ENCODE measurements around the gene PARD6G. TPM values are rescaled to one million over a fixed set of nuclear protein-coding genes. Genes with fewer than 3 reads are reported as not detected.

The PARD6G gene
- total and polyA plus RNA-seq, 2 donors, result 4.7 to 13.6 TPM

DNA sequence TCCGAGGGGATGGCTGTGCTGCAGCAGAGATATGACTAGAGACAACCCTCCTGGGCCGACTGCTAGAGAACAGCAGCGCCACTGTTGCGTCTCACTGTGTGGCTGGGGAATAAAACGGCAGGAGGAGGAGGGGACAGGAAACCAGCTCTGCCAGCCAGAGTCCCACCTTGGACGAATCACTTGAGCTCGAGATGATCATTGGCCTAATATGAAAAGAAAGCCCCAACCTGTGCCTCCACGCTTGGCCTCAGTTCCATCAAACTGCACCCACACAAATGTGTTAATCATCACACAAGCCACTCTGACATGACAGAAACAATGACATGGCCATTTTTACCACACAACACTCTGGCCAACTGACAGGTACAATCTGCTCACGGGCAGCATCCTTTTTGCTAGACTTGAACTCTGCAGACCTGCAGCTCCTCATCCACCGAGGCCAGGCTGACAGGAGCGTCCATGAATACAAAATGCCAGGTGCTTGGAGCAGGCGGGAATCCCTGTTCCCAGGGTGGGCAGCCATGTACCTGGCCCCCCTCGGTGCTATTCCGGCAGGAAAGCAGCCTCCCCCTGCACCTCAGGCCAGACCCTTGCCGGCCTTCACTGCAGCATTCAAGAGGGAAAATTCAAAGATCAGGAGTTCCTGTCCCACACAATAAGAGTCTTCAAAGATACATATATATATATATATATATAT, 52.3 kb downstream of the PARD6G start:
- H3K4me1 ChIP-seq (ENCODE audit: control insufficient read depth in 2 of 2, insufficient read depth in 2 of 2, low read length in 2 of 2), result no peaks in the 10 kb centered on the region

GRCh38 chr18:80193701-80194100, 53.6 kb downstream of the PARD6G start:
- H3K4me1 ChIP-seq (ENCODE audit: control insufficient read depth in 2 of 2, insufficient read depth in 2 of 2, low read length in 2 of 2), result no peaks in the 10 kb centered on the region
- H3K27me3 ChIP-seq (ENCODE audit: control insufficient read depth in 2 of 2, insufficient read depth in 1 of 2, low read length in 1 of 2), result peaks cover 0 to 4% of the 10 kb centered on the region in 2 donors
- H3K27ac ChIP-seq (ENCODE audit: low read depth in 1 of 2, low read length in 1 of 2), result no peak overlapping the region
- WGBS, result 57% methylated on average over 5 of the region's 5 CpGs
- no peak overlapping the region for H3K4me3 ChIP-seq (ENCODE audit: low read length in 2 of 2)
- no peaks in the 10 kb centered on the region for H3K9me3 ChIP-seq (ENCODE audit: control insufficient read depth in 2 of 2, insufficient read depth in 1 of 2, low read length in 1 of 2)
- DNase-seq (ENCODE audit: low read depth in 6 of 9, low spot score in 9 of 9), result no peak
- no peaks in the 10 kb centered on the region for H3K36me3 ChIP-seq (ENCODE audit: control insufficient read depth in 2 of 2, insufficient read depth in 2 of 2, low read length in 1 of 2)

More for the DNA sequence above, 52.3 kb downstream of the PARD6G start:
- Histone ChIP-seq H3K36me3 (ENCODE audit: control insufficient read depth in 2 of 2, insufficient read depth in 2 of 2, low read length in 1 of 2) (no peaks in the 10 kb centered on the region), H3K4me3 (ENCODE audit: low read length in 2 of 2) (no peak overlapping the region), H3K9me3 (ENCODE audit: control insufficient read depth in 2 of 2, insufficient read depth in 1 of 2, low read length in 1 of 2) (no peaks in the 10 kb centered on the region), H3K27ac (ENCODE audit: low read depth in 1 of 2, low read length in 1 of 2) (no peak overlapping the region), H3K27me3 (ENCODE audit: control insufficient read depth in 2 of 2, insufficient read depth in 1 of 2, low read length in 1 of 2) (peaks cover 0 to 4% of the 10 kb centered on the region in 2 donors)
- 77% methylated on average over 15 of the region's 15 CpGs for WGBS
- DNase-seq (ENCODE audit: low read depth in 6 of 9, low spot score in 9 of 9), result no peak

GRCh38 chr18:80192653-80193385, 54.5 kb downstream of the PARD6G start:
- Histone ChIP-seq H3K4me1 (ENCODE audit: control insufficient read depth in 2 of 2, insufficient read depth in 2 of 2, low read length in 2 of 2) (no peaks in the 10 kb centered on the region), H3K9me3 (ENCODE audit: control insufficient read depth in 2 of 2, insufficient read depth in 1 of 2, low read length in 1 of 2) (no peaks in the 10 kb centered on the region), H3K36me3 (ENCODE audit: control insufficient read depth in 2 of 2, insufficient read depth in 2 of 2, low read length in 1 of 2) (no peaks in the 10 kb centered on the region), H3K27me3 (ENCODE audit: control insufficient read depth in 2 of 2, insufficient read depth in 1 of 2, low read length in 1 of 2) (peaks cover 0 to 4% of the 10 kb centered on the region in 2 donors), H3K4me3 (ENCODE audit: low read length in 2 of 2) (no peak overlapping the region), H3K27ac (ENCODE audit: low read depth in 1 of 2, low read length in 1 of 2) (no peak overlapping the region)
- no peak for DNase-seq (ENCODE audit: low read depth in 6 of 9, low spot score in 9 of 9)
- 92% methylated on average over 11 of the region's 11 CpGs for WGBS

DNA sequence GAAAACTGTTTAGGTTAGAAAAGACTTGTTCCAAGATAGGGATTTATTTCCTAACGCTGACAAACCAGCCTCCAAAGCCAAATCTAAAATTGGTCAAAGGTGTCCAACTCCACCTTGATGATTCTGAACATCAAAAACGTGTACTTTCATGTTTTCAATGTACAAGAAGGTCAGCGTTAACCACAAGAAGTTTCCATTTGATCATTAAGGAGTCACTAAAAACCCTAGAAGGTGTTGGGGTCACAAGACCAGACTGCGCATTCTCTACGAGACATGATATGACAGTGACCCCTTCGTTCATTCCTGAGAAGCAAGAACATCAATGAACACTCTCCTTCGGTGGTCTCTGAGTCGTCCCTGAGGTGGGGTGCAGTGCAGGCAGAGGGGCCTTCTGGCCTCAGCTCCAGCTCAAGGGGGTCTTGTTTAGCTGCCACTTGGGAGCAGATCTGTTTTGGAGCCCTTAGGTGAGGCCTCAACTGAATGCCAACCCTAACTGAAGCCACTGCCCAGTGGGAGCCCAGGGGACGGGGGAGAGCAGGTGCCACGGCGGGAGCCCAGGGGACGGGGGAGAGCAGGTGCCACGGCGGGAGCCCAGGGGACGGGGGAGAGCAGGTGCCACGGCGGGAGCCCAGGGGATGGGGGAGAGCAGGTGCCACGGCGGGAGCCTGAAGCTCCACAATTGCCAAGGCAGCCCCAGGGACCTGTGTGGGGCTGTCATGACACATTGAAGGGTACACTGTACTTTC, 55.2 kb downstream of the PARD6G start:
- 91% methylated on average over 19 of the region's 19 CpGs for WGBS

GRCh38 chr18:80191264-80191663, 56.0 kb downstream of the PARD6G start:
- H3K4me3 ChIP-seq (ENCODE audit: low read length in 2 of 2), result no peak overlapping the region
- no peaks in the 10 kb centered on the region for H3K4me1 ChIP-seq (ENCODE audit: control insufficient read depth in 2 of 2, insufficient read depth in 2 of 2, low read length in 2 of 2)
- whole genome bisulfite sequencing, result 82% methylated on average over 5 of the region's 5 CpGs
- no peaks in the 10 kb centered on the region for H3K36me3 ChIP-seq (ENCODE audit: control insufficient read depth in 2 of 2, insufficient read depth in 2 of 2, low read length in 1 of 2)
- DNase-seq (ENCODE audit: low read depth in 6 of 9, low spot score in 9 of 9), result no peak
- no peak overlapping the region for H3K27ac ChIP-seq (ENCODE audit: low read depth in 1 of 2, low read length in 1 of 2)
- peaks cover 0 to 2% of the 10 kb centered on the region in 2 donors for H3K27me3 ChIP-seq (ENCODE audit: control insufficient read depth in 2 of 2, insufficient read depth in 1 of 2, low read length in 1 of 2)
- H3K9me3 ChIP-seq (ENCODE audit: control insufficient read depth in 2 of 2, insufficient read depth in 1 of 2, low read length in 1 of 2), result no peaks in the 10 kb centered on the region

More for the DNA sequence above, 55.2 kb downstream of the PARD6G start:
- Histone ChIP-seq H3K27me3 (ENCODE audit: control insufficient read depth in 2 of 2, insufficient read depth in 1 of 2, low read length in 1 of 2) (peaks cover 0 to 4% of the 10 kb centered on the region in 2 donors), H3K9me3 (ENCODE audit: control insufficient read depth in 2 of 2, insufficient read depth in 1 of 2, low read length in 1 of 2) (no peaks in the 10 kb centered on the region), H3K4me1 (ENCODE audit: control insufficient read depth in 2 of 2, insufficient read depth in 2 of 2, low read length in 2 of 2) (no peaks in the 10 kb centered on the region), H3K27ac (ENCODE audit: low read depth in 1 of 2, low read length in 1 of 2) (no peak overlapping the region), H3K4me3 (ENCODE audit: low read length in 2 of 2) (no peak overlapping the region), H3K36me3 (ENCODE audit: control insufficient read depth in 2 of 2, insufficient read depth in 2 of 2, low read length in 1 of 2) (no peaks in the 10 kb centered on the region)
- no peak for DNase-seq (ENCODE audit: low read depth in 6 of 9, low spot score in 9 of 9)

DNA sequence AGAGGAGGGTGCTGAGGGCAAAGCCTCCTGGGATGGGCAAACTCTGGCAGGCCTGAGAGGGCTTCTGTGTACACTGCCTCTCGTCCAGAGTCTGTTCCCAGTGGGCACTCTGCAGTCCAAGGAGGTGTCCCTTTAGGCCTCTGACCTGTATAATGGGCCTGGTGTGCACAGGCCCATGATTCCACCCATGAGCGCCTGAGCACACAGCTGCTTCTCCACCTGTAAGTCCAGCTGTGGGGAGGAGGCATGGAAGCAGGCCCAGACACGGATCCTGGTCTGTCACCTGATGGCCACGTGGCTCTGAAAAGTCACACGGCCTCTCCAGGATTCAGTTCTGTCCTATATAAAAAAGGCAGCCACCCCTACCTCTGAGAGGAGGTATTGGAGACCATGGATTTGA, 57.0 kb downstream of the PARD6G start:
- peaks cover 0 to 2% of the 10 kb centered on the region in 2 donors for H3K27me3 ChIP-seq (ENCODE audit: control insufficient read depth in 2 of 2, insufficient read depth in 1 of 2, low read length in 1 of 2)
- H3K36me3 ChIP-seq (ENCODE audit: control insufficient read depth in 2 of 2, insufficient read depth in 2 of 2, low read length in 1 of 2), result no peaks in the 10 kb centered on the region
- no peaks in the 10 kb centered on the region for H3K4me1 ChIP-seq (ENCODE audit: control insufficient read depth in 2 of 2, insufficient read depth in 2 of 2, low read length in 2 of 2)
- H3K4me3 ChIP-seq (ENCODE audit: low read length in 2 of 2), result no peak overlapping the region
- H3K27ac ChIP-seq (ENCODE audit: low read depth in 1 of 2, low read length in 1 of 2), result no peak overlapping the region
- H3K9me3 ChIP-seq (ENCODE audit: control insufficient read depth in 2 of 2, insufficient read depth in 1 of 2, low read length in 1 of 2), result no peaks in the 10 kb centered on the region
- no peak for DNase-seq (ENCODE audit: low read depth in 6 of 9, low spot score in 9 of 9)
- WGBS, result 95% methylated on average over 5 of the region's 5 CpGs

GRCh38 chr18:80189531-80189865, 57.8 kb downstream of the PARD6G start:
- Histone ChIP-seq H3K4me1 (ENCODE audit: control insufficient read depth in 2 of 2, insufficient read depth in 2 of 2, low read length in 2 of 2) (no peaks in the 10 kb centered on the region), H3K4me3 (ENCODE audit: low read length in 2 of 2) (no peak overlapping the region), H3K27me3 (ENCODE audit: control insufficient read depth in 2 of 2, insufficient read depth in 1 of 2, low read length in 1 of 2) (no peaks in the 10 kb centered on the region), H3K9me3 (ENCODE audit: control insufficient read depth in 2 of 2, insufficient read depth in 1 of 2, low read length in 1 of 2) (no peaks in the 10 kb centered on the region), H3K27ac (ENCODE audit: low read depth in 1 of 2, low read length in 1 of 2) (no peak overlapping the region), H3K36me3 (ENCODE audit: control insufficient read depth in 2 of 2, insufficient read depth in 2 of 2, low read length in 1 of 2) (no peaks in the 10 kb centered on the region)
- no peak for DNase-seq (ENCODE audit: low read depth in 6 of 9, low spot score in 9 of 9)
- WGBS, result 95% methylated on average over 10 of the region's 10 CpGs

DNA sequence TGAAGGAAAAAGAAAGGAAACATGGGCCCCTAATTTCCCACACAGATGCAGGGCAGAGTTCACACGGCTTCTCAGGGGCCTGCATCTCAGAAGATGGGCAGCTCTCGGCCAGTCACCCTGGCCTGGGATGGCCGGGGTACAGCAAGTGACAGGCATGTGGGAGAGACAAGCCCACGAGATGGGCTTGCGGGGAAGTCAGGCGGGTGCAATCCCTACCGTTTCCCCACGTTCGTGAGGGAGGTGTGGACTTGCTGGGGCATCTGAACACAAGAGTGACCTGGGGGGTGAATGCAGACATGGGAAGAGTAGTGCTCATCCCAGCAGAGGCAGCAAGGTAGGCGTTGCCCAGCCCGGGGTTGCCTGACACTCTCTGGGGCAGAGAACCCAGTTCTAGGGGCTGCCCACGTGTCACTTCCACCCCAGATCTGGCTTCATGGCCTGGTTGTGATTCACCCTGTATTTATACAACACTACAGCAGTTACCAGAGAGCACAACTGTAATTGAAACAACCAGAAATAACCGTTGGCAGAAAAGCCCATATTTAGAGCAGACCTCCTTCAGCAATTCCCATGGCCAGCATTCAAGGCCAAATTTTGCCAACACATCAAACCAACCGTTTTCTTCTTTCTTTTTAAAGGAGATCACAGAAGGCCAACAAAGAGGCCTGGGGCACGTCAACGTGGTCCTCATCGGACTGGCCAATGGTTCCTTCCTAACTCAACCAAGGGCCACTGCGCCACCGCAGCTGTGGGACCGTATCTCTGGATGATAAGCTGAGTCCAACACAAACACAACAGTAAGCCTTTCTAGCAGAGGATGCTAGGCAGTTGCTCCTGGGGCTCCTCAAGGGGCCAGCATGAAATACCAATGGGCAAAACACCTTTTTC, 58.4 kb downstream of the PARD6G start:
- H3K4me3 ChIP-seq (ENCODE audit: low read length in 2 of 2), result no peak overlapping the region
- WGBS, result 96% methylated on average over 20 of the region's 20 CpGs
- no peak for DNase-seq (ENCODE audit: low read depth in 6 of 9, low spot score in 9 of 9)
- H3K36me3 ChIP-seq (ENCODE audit: control insufficient read depth in 2 of 2, insufficient read depth in 2 of 2, low read length in 1 of 2), result no peaks in the 10 kb centered on the region
- no peaks in the 10 kb centered on the region for H3K9me3 ChIP-seq (ENCODE audit: control insufficient read depth in 2 of 2, insufficient read depth in 1 of 2, low read length in 1 of 2)
- no peak overlapping the region for H3K27ac ChIP-seq (ENCODE audit: low read depth in 1 of 2, low read length in 1 of 2)
- no peaks in the 10 kb centered on the region for H3K27me3 ChIP-seq (ENCODE audit: control insufficient read depth in 2 of 2, insufficient read depth in 1 of 2, low read length in 1 of 2)
- H3K4me1 ChIP-seq (ENCODE audit: control insufficient read depth in 2 of 2, insufficient read depth in 2 of 2, low read length in 2 of 2), result no peaks in the 10 kb centered on the region

Data from thymus (tissue), 11 donors.